SU-DHL-6 (cell line): ENCODE data around the gene CAMK1D.

Source experiments
- EZH2phosphoT487 ChIP-seq: fragments of 200-600 bp; sonication (generic), shearing (Covaris generic); conservative IDR thresholded peaks from 2 replicates; pipeline ENCODE4 v1.6.1; 2018; ENCODE audit warnings: mild to moderate bottlenecking, antibody characterized with exemption, low read length, moderate library complexity, mixed read lengths
- TF ChIP-seq, protein P1 (sequence below): fragments of 200-600 bp; sonication (generic); IDR thresholded peaks from one replicate; pipeline ENCODE4 v1.5.1; 2017; ENCODE audit warnings: antibody characterized with exemption, mild to moderate bottlenecking, low read length, moderate library complexity; ENCODE audit not compliant: insufficient read depth, poor library complexity, severe bottlenecking

DNA sequence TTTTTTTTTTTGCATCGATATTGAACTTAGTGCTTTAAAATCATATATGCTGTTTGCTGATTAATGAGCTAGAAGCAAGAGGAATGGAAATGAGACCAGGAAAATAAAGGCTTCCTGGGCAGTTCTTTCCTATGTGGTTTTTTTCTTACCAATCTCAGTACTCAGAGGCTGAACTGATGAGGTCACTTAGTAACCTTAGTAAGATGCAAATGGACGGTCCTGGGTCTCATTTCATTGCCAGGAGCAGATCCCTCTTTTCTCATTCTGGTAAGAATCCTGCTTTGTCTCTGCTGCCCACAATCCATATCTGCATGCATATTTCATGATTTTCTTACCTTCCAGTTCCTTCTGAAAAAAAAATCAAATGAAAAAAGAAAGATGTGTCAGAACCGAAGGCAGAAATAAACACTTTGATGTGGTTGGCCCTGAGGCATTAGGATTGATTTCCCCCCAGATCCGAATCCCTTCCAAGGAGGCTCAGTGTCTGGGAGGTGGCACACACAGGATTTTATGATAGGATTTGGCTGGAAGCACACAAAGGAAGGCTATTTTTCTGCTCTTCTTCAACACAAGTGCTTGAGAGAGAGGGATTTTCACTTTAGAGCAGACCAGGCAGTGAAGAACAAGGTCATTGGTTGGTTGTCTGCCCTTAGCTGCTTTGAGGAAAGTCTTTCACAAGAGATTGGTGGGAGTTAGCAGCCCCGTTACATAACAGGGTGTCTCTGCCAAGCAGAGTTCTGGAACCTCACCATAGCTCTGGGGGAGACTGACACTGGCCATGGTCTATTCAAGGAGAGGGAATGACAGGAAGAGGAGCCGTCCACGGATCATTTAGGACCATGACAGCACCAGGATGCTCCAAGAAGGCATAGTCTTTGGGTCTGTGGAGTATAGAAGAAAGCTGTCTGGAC lies 150.0 kb downstream of the CAMK1D start:
- TF ChIP-seq, protein P1, sequence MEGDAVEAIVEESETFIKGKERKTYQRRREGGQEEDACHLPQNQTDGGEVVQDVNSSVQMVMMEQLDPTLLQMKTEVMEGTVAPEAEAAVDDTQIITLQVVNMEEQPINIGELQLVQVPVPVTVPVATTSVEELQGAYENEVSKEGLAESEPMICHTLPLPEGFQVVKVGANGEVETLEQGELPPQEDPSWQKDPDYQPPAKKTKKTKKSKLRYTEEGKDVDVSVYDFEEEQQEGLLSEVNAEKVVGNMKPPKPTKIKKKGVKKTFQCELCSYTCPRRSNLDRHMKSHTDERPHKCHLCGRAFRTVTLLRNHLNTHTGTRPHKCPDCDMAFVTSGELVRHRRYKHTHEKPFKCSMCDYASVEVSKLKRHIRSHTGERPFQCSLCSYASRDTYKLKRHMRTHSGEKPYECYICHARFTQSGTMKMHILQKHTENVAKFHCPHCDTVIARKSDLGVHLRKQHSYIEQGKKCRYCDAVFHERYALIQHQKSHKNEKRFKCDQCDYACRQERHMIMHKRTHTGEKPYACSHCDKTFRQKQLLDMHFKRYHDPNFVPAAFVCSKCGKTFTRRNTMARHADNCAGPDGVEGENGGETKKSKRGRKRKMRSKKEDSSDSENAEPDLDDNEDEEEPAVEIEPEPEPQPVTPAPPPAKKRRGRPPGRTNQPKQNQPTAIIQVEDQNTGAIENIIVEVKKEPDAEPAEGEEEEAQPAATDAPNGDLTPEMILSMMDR, result no peak
- TF ChIP-seq EZH2phosphoT487, result no peak
